ENCODE measurements around the gene CACNA1C. TPM values are rescaled to one million over a fixed set of nuclear protein-coding genes. Genes with fewer than 3 reads are reported as not detected.

CACNA1C gene
- total and polyA plus RNA-seq, 2 donors (not counting 1 experiment from before 2014, with no cell fraction given), result 0.01 to 0.02 TPM

GRCh38 chr12:2138294-2138693, 85.5 kb downstream of the CACNA1C start:
- Histone ChIP-seq H4K20me1 (ENCODE audit: control insufficient read depth, insufficient read depth, low read length, poor library complexity, severe bottlenecking) (no peaks in the 10 kb centered on the region), H3K36me3 (replicated peaks in 1 of 2; ENCODE audit: control extremely low read depth in 1 of 2, control insufficient read depth in 1 of 2, extremely low read depth in 1 of 2, insufficient read depth in 2 of 2, low read length in 1 of 2) (no peaks in the 10 kb centered on the region), H3K9ac (ENCODE audit: low read length) (no peak overlapping the region), H3K27me3 (replicated peaks in 1 of 4; ENCODE audit: control extremely low read depth in 1 of 4, control insufficient read depth in 3 of 4, insufficient read depth in 4 of 4, low read length in 3 of 4) (no peaks in the 10 kb centered on the region), H2AFZ (ENCODE audit: insufficient read depth, low read depth, low read length, poor library complexity, severe bottlenecking) (no peak overlapping the region), H3K4me3 (ENCODE audit: control extremely low read depth in 1 of 5, extremely low read depth in 1 of 5, insufficient read depth in 1 of 5, low read depth in 2 of 5, low read length in 4 of 5) (no peak overlapping the region), H3K4me1 (ENCODE audit: control insufficient read depth in 2 of 2, insufficient read depth in 2 of 2, low read length in 2 of 2) (no peaks in the 10 kb centered on the region), H3K9me3 (ENCODE audit: control extremely low read depth in 1 of 3, control insufficient read depth in 2 of 3, insufficient read depth in 1 of 3, low read length in 2 of 3) (no peaks in the 10 kb centered on the region), H3K4me2 (replicated peaks; ENCODE audit: low read depth, low read length, poor library complexity, severe bottlenecking) (no peak overlapping the region), H3K79me2 (ENCODE audit: control insufficient read depth, insufficient read depth, low read length) (no peaks in the 10 kb centered on the region), H3K27ac (ENCODE audit: low read length in 2 of 2) (no peak overlapping the region)
- no peaks in the 10 kb centered on the region for H3K4me1 Mint-ChIP-seq
- no peak for ATAC-seq (ENCODE audit: low read depth)
- intact Hi-C loops (cut with micrococcal nuclease), result no loop called here
- ChIA-PET POLR2A (no interaction called here), CTCF (no interaction called here)
- H3K27ac Mint-ChIP-seq, result no peak overlapping the region
- TF ChIP-seq EZH2 (IDR thresholded peaks at IDR 0.05; ENCODE audit: borderline replicate concordance, insufficient read depth, low read depth, low read length, poor library complexity, severe bottlenecking) (no peak), CTCF (IDR thresholded peaks at IDR 0.05) (no peak)
- no peaks in the 10 kb centered on the region for H3K27me3 Mint-ChIP-seq
- 94% methylated on average over 10 of the region's 10 CpGs for WGBS (ENCODE audit: insufficient coverage)
- H3K4me3 Mint-ChIP-seq, result no peak overlapping the region
- H3K9me3 Mint-ChIP-seq (ENCODE audit: insufficient read depth), result no peaks in the 10 kb centered on the region
- DNase-seq, result no peak

GRCh38 chr12:2138871-2139308, 86.1 kb downstream of the CACNA1C start:
- H3K27me3 ChIP-seq (replicated peaks in 1 of 4; ENCODE audit: control extremely low read depth in 1 of 4, control insufficient read depth in 3 of 4, insufficient read depth in 4 of 4, low read length in 3 of 4), result no peaks in the 10 kb centered on the region
- H3K4me1 ChIP-seq (ENCODE audit: control insufficient read depth in 2 of 2, insufficient read depth in 2 of 2, low read length in 2 of 2), result no peaks in the 10 kb centered on the region
- ATAC-seq (ENCODE audit: low read depth), result no peak
- POLR2A ChIA-PET, result no interaction called here
- H3K4me2 ChIP-seq (replicated peaks; ENCODE audit: low read depth, low read length, poor library complexity, severe bottlenecking), result no peak overlapping the region
- no peak overlapping the region for H3K4me3 ChIP-seq (ENCODE audit: control extremely low read depth in 1 of 5, extremely low read depth in 1 of 5, insufficient read depth in 1 of 5, low read depth in 2 of 5, low read length in 4 of 5)
- CTCF ChIA-PET, result no interaction called here
- no peak overlapping the region for H3K27ac ChIP-seq (ENCODE audit: low read length in 2 of 2)
- H3K9me3 ChIP-seq (ENCODE audit: control extremely low read depth in 1 of 3, control insufficient read depth in 2 of 3, insufficient read depth in 1 of 3, low read length in 2 of 3), result no peaks in the 10 kb centered on the region
- H3K9ac ChIP-seq (ENCODE audit: low read length), result no peak overlapping the region
- DNase-seq, result no peak
- Mint-ChIP-seq H3K4me3 (no peak overlapping the region), H3K4me1 (no peaks in the 10 kb centered on the region), H3K27ac (no peak overlapping the region), H3K9me3 (ENCODE audit: insufficient read depth) (no peaks in the 10 kb centered on the region), H3K27me3 (no peaks in the 10 kb centered on the region)
- no peak for TF ChIP-seq EZH2 (IDR thresholded peaks at IDR 0.05; ENCODE audit: borderline replicate concordance, insufficient read depth, low read depth, low read length, poor library complexity, severe bottlenecking)
- no peak for TF ChIP-seq CTCF (IDR thresholded peaks at IDR 0.05)
- intact Hi-C loops (cut with micrococcal nuclease), result no loop called here
- H4K20me1 ChIP-seq (ENCODE audit: control insufficient read depth, insufficient read depth, low read length, poor library complexity, severe bottlenecking), result no peaks in the 10 kb centered on the region
- no peaks in the 10 kb centered on the region for H3K79me2 ChIP-seq (ENCODE audit: control insufficient read depth, insufficient read depth, low read length)
- no peak overlapping the region for H2AFZ ChIP-seq (ENCODE audit: insufficient read depth, low read depth, low read length, poor library complexity, severe bottlenecking)
- 90% methylated on average over 5 of the region's 6 CpGs for WGBS (ENCODE audit: insufficient coverage)
- no peaks in the 10 kb centered on the region for H3K36me3 ChIP-seq (replicated peaks in 1 of 2; ENCODE audit: control extremely low read depth in 1 of 2, control insufficient read depth in 1 of 2, extremely low read depth in 1 of 2, insufficient read depth in 2 of 2, low read length in 1 of 2)

Data from B cell (primary cell).